ENCODE results near the gene ITPR3. TPM values are rescaled to one million over a fixed set of nuclear protein-coding genes. Genes with fewer than 3 reads are reported as not detected.

Gene ITPR3
- total RNA-seq, 1 experiment from 2014 or later = 9.8 TPM

GRCh38 chr6:33737267-33738026 is 116.3 kb downstream of the ITPR3 start:
- no peak for DNase-seq (ENCODE audit: low spot score)

GRCh38 chr6:33738153-33738552 is 117.0 kb downstream of the ITPR3 start:
- no peak for DNase-seq (ENCODE audit: low spot score)

GRCh38 chr6:33738879-33739278 is 117.8 kb downstream of the ITPR3 start:
- no peak for DNase-seq (ENCODE audit: low spot score)

- DNase-seq (ENCODE audit: low spot score) = no peak
Observed at GRCh38 chr6:33739571-33739970, 118.4 kb downstream of the ITPR3 start.

- no peak for DNase-seq (ENCODE audit: low spot score)
Observed at GRCh38 chr6:33740204-33740608, 119.1 kb downstream of the ITPR3 start.

- no peak for DNase-seq (ENCODE audit: low spot score)
Observed at GRCh38 chr6:33740794-33741193, 119.7 kb downstream of the ITPR3 start.

- DNase-seq (ENCODE audit: low spot score) = no peak
Observed at GRCh38 chr6:33742092-33742491, 121.0 kb downstream of the ITPR3 start.

- no peak for DNase-seq (ENCODE audit: low spot score)
Observed at GRCh38 chr6:33742837-33743236, 121.7 kb downstream of the ITPR3 start.

- peak; percentile 62 for DNase-seq (ENCODE audit: low spot score)
Observed at GRCh38 chr6:33744001-33744848, 123.1 kb downstream of the ITPR3 start.

- no peak for DNase-seq (ENCODE audit: low spot score)
Observed at GRCh38 chr6:33744895-33745546, 123.9 kb downstream of the ITPR3 start.

GRCh38 chr6:33745548-33745947 is 124.4 kb downstream of the ITPR3 start:
- DNase-seq (ENCODE audit: low spot score) = no peak

Other genes with a start within 250 kb of the ITPR3 start
- gene KIFC1, start 229.5 kb upstream of the ITPR3 start, total RNA-seq (2014; rRNA removed; shearing (Covaris generic)) = 52.4 and 67.2 TPM in 2 replicates
- gene PHF1, start 210.3 kb upstream of the ITPR3 start, total RNA-seq (2014; rRNA removed; shearing (Covaris generic)) = 20.4 and 20.5 TPM in 2 replicates
- gene CUTA, start 203.2 kb upstream of the ITPR3 start, total RNA-seq (2014; rRNA removed; shearing (Covaris generic)) = 183 and 222 TPM in 2 replicates
- gene SYNGAP1, start 201.3 kb upstream of the ITPR3 start, total RNA-seq (2014; rRNA removed; shearing (Covaris generic)) = 0.37 and 0.75 TPM in 2 replicates
- 5.6 and 7.6 TPM in 2 replicates for gene ZBTB9, start 166.7 kb upstream of the ITPR3 start, total RNA-seq (2014; rRNA removed; shearing (Covaris generic))
- 16.3 and 18.8 TPM in 2 replicates for gene BAK1, start 41.0 kb upstream of the ITPR3 start, total RNA-seq (2014; rRNA removed; shearing (Covaris generic))
- gene UQCC2, start 90.4 kb downstream of the ITPR3 start, total RNA-seq (2014; rRNA removed; shearing (Covaris generic)) = 55.1 and 86.8 TPM in 2 replicates
- gene IP6K3, start 125.6 kb downstream of the ITPR3 start, total RNA-seq (2014; rRNA removed; shearing (Covaris generic)) = 0.06 TPM in 1 of 2 replicates, not detected in the other
- gene LEMD2, start 167.8 kb downstream of the ITPR3 start, total RNA-seq (2014; rRNA removed; shearing (Covaris generic)) = 25.9 and 40.9 TPM in 2 replicates
- gene MLN, start 182.7 kb downstream of the ITPR3 start, total RNA-seq (2014; rRNA removed; shearing (Covaris generic)) = not detected in 2 replicates